Heart right ventricle (tissue), 16 donors: ENCODE results near the gene KRTAP1-4. TPM values are rescaled to one million over a fixed set of nuclear protein-coding genes. Genes with fewer than 3 reads are reported as not detected.

Experiments used
- ATAC-seq, 8 donors: fragments of 200-7000 bp; cut with Tn5 transposase; one replicate each; pipeline ENCODE4 v1.9.1; 2020; ENCODE audit warnings: mild to moderate bottlenecking in 8 of 8, moderate library complexity in 8 of 8, moderate number of reproducible peaks in 1 of 8
- DNase-seq, 2 donors: peaks; one replicate each; pipeline ENCODE4 v3.0.0-alpha.2; 2020
- H3K27ac ChIP-seq, 10 donors: fragments of 200-600 bp; sonication (generic) in 2 of 10; one replicate each; pipeline versions ENCODE4 v1.5.0 to v1.8.0; 2020 to 2022; ENCODE audit warnings: mild to moderate bottlenecking in 3 of 10
- H3K27me3 ChIP-seq, 7 donors: fragments of 200-600 bp; one replicate each; pipeline ENCODE4 v1.8.0; 2021 to 2022; ENCODE audit warnings: mild to moderate bottlenecking in 2 of 7
- H3K36me3 ChIP-seq, 9 donors: fragments of 200-600 bp; sonication (generic) in 1 of 9; one replicate each; pipeline versions ENCODE4 v1.5.0 to v1.8.0; 2020 to 2022; ENCODE audit warnings: mild to moderate bottlenecking in 2 of 9
- H3K4me1 ChIP-seq, 9 donors: fragments of 200-600 bp; sonication (generic) in 1 of 9; one replicate each; pipeline versions ENCODE4 v1.5.0 to v1.8.0; 2020 to 2022; ENCODE audit warnings: mild to moderate bottlenecking in 4 of 9
- H3K4me3 ChIP-seq, 10 donors: fragments of 200-600 bp; sonication (generic) in 2 of 10; one replicate each; pipeline versions ENCODE4 v1.5.0 to v1.8.0; 2020 to 2022; ENCODE audit warnings: mild to moderate bottlenecking in 7 of 10, moderate library complexity in 2 of 10
- H3K9me3 ChIP-seq, 11 donors: fragments of 200-600 bp in 10 of 11; sonication (generic) in 2 of 11; one replicate each; pipeline versions ENCODE4 v1.5.0 to v1.8.0; 2013 to 2022; ENCODE audit warnings: mild to moderate bottlenecking in 2 of 11, control low read depth in 1 of 11, moderate library complexity in 1 of 11
- CTCF ChIP-seq, 9 donors: fragments of 200-600 bp; sonication (generic) in 2 of 9; IDR thresholded peaks; one replicate each; pipeline versions ENCODE4 v1.5.0 to v1.8.0; 2021 to 2022; ENCODE audit warnings: antibody characterized with exemption in 9 of 9, mild to moderate bottlenecking in 5 of 9, moderate library complexity in 1 of 9
- WGBS, 2 donors: extraction: QIAGEN DNeasy Blood & Tissue Kit; methylation state at CpG; one replicate each; pipeline ENCODE4 v1.1.7; 2013; ENCODE audit warnings: inconsistent platforms in 1 of 2; 5-methylcytosine and 5-hydroxymethylcytosine counted together
- intact Hi-C, 10 donors: fragments of 100-400 bp; cut with DNase I; formaldehyde crosslinking; loops; one replicate each; pipeline versions ENCODE4 v1.11.1 to v1.14.2; 2022
- polyA plus RNA-seq, 2 donors: library from polyadenylated mRNA; stranded (reverse); fragments of 200-250 nt; gene quantifications; one replicate each; pipeline ENCODE4 v1.2.3, GENCODE V29; 2013
- total RNA-seq, 10 donors: library from RNA; stranded (reverse); fragmentation: NEBNext Ultra II Directional in 3 of 10; extraction: Animal tissue kit (Norgen Biotek cat#: 25700) in 3 of 10; gene quantifications; one replicate each; pipeline versions ENCODE4 v1.2.1 to v1.2.4, GENCODE V29; 2021 to 2023
- donor health status: Arrhythmogenic right ventricular cardiomyopathy.
- donor health status: ischemic (EF 13 %, LVEDD 7.1; RV severe dilation, severe dysfunction).
- donor health status: healthy with polysubstance abuse.
- donor health status: DM: no; HTN: yes; CAD: no.
- donor health status: DM: no; HTN: no; CAD: no.
- donor health status: ischemic (EF 25% LVEDD 6.9; RV normal size, moderate dysfunction).
- donor health status: ischemic (EF 25% LVEDD 5.7; RV mildly dilated, moderate dysfunction).
- donor health status: healthy.
- donor health status: DM: yes; HTN: yes; CAD: no.
- donor health status: Ischemic cardiomyopathy.
- donor health status: ischemic (EF 35%, LVEDD 5.7; RV mildly dilated, moderate dysfunction).
- donor health status: nonischemic (EF 11% LVEDD 7.7; RV severe dilation, severe dysfunction).
- donor health status: DM: yes; HTN: yes; CAD: no.
- donor health status: PGD.
- donor health status: ischemic (EF 29% LVEDD 5.4; RV normal size, mild dysfunction).
- donor health status: nonischemic (EF 23%, LVEDD 6.1; RV moderate dilation, normal function).

The KRTAP1-4 gene
- total and polyA plus RNA-seq, 12 donors, result not detected

GRCh38 chr17:40997361-40997760, 32.6 kb downstream of the KRTAP1-4 start:
- ATAC-seq (no peak), DNase-seq (no peak)
- 83 to 85% methylated on average over 2 of the region's 2 CpGs for WGBS, 2 donors
- Histone ChIP-seq H3K27me3 (peaks cover 0 to 56% (median 34%) of the 10 kb centered on the region in 7 donors), H3K4me3 (no peak overlapping the region), H3K4me1 (no peaks in the 10 kb centered on the region), H3K36me3 (no peaks in the 10 kb centered on the region), H3K27ac (no peak overlapping the region), H3K9me3 (peaks cover 0 to 3% (median 0%) of the 10 kb centered on the region in 11 donors)
- intact Hi-C loops, result no loop called here
- no peak for TF ChIP-seq CTCF (IDR thresholded peaks at IDR 0.05)

- Histone ChIP-seq H3K36me3 (no peaks in the 10 kb centered on the region), H3K27ac (no peak overlapping the region), H3K4me3 (no peak overlapping the region), H3K27me3 (peaks cover 0 to 60% (median 33%) of the 10 kb centered on the region in 7 donors), H3K9me3 (peaks cover 0 to 3% (median 0%) of the 10 kb centered on the region in 11 donors), H3K4me1 (no peaks in the 10 kb centered on the region)
- intact Hi-C loops, result no loop called here
- no peak for DNase-seq
- TF ChIP-seq CTCF (IDR thresholded peaks at IDR 0.05), result no peak
- 84 to 86% methylated on average over 4 of the region's 4 CpGs for WGBS, 2 donors
- no peak for ATAC-seq
Measured at GRCh38 chr17:40996829-40997228, 33.2 kb downstream of the KRTAP1-4 start.

- H3K27ac ChIP-seq, result no peak overlapping the region
- peaks cover 0 to 71% (median 33%) of the 10 kb centered on the region in 7 donors for H3K27me3 ChIP-seq
- ATAC-seq, result no peak
- WGBS, 2 donors, result 46 to 52% methylated on average over 1 of the region's 1 CpG
- H3K4me1 ChIP-seq, result no peaks in the 10 kb centered on the region
- no peak for DNase-seq
- intact Hi-C loops, result no loop called here
- TF ChIP-seq CTCF (IDR thresholded peaks at IDR 0.05), result no peak
- no peak overlapping the region for H3K4me3 ChIP-seq
- no peaks in the 10 kb centered on the region for H3K36me3 ChIP-seq
- peaks cover 0 to 7% (median 0%) of the 10 kb centered on the region in 11 donors for H3K9me3 ChIP-seq
Measured at GRCh38 chr17:40995116-40995515, 34.9 kb downstream of the KRTAP1-4 start.

- intact Hi-C loops, result no loop called here
- 39 to 40% methylated on average over 4 of the region's 4 CpGs for WGBS, 2 donors
- no peak for DNase-seq
Measured at GRCh38 chr17:40993839-40994238, 36.2 kb downstream of the KRTAP1-4 start, which contains the start of gene KRTAP3-3. KRTAP3-3 (minus strand) TSS chr17:40994164; CDS start chr17:40994097, 67 bp downstream.

More at GRCh38 chr17:40993839-40994238, 36.2 kb downstream of the KRTAP1-4 start, which contains the start of gene KRTAP3-3:
- ATAC-seq, result no peak
- H3K27me3 ChIP-seq, result peaks cover 0 to 64% (median 27%) of the 10 kb centered on the region in 7 donors
- peaks cover 0 to 7% (median 0%) of the 10 kb centered on the region in 11 donors for H3K9me3 ChIP-seq
- H3K4me3 ChIP-seq, result no peak within 1 kb of the TSS
- H3K4me1 ChIP-seq, result no peaks in the 10 kb centered on the region
- no peak within 1 kb of the TSS for H3K27ac ChIP-seq
- no peak for TF ChIP-seq CTCF (IDR thresholded peaks at IDR 0.05)
- H3K36me3 ChIP-seq, result no peaks in the 10 kb centered on the region
